Activated T-helper 9 cell treated with anti-CD3 and anti-CD28 coated beads, Interleukin-2, amount 50 U/mL, for 16 hours (primary cell): Measurements from ENCODE around the gene ESM1.

Source experiments
- DNase-seq: peaks from one replicate; pipeline ENCODE4 v3.0.0-alpha.2; 2020; ENCODE audit warnings: low read depth

Gene ESM1

GRCh38 chr5:54981928-54982327 lies 3.5 kb downstream of the ESM1 start:
- DNase-seq, result no peak

DNA sequence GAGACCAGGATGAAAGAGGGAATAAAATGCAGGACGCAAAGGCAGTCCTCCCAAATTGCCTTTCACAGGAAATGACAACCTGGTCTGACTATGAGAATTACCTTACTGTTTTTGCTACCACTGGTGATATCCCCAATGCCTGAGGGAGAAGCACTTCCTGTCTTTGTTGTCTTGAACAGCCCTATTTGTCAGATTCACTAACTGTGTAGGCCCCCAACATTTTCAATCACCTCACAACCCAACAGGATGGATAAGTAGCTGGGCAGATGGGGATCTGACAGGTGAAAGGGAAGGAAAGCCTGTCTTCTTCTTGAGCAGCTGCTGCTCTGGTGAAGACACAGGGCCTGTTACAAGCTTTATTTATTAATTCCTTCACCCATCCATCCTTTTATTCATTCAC lies 9.7 kb downstream of the ESM1 start:
- no peak for DNase-seq

DNA sequence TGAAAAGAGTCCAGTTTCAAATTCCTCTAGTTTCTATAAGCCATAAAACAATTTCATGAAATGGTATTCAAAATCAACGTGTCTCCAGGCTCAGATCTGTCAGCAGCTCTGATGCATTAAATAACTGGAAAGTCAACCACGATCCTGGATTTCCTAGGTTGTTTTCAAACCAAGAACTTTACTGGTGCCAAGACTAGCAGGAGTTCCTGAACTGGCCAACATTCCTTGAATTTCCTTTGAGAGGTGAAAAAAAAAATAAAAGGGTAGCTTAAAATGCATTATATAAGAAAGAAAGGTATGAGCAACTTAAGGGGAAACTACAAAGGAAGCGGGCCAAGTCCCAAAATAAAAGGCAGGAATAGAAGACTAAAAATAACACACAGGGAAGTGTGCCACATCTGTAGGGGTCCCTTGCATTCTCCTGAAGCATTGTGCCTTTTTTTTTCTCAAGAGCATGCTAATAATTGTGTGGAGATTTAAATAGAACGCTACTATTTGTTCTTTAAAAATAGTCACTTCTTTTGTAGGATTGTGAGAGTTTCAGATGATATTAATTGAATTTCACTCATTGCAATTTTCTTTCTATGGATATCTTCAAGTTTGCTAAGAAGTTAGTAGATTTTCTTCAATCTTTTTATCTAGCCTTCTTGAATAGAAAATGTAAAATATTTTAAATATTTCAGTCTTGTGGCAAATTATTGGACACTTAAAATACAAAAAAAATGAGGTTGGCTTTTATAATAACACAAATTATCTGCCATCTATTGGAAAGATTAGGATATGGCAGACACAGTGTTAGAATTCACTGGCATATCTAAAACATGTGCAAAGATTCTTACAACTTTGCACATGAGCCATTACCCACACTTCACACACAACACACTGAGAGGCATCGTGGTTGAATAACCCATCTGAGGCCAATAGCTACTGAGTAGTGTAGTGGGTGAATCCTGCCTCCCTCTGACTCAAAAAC lies 15.3 kb downstream of the ESM1 start:
- no peak for DNase-seq

DNA sequence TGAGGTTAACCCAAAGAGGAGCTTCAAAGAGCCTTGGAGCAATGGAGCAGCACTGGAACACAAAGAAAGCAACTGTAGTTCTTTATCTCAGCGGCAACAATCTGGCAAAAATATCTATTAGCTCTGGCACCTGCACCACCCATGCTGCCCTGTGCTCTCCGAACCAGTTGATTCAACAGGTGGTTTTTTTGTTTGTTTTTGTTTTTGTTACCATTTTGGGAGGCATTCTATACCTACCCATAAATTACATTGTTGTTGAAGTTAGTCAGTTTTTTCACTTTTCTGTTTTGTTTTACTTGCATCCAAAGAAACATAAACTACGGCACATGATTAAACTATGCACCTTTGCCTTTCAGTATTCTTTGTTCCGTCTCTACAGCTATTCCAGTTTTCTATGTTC lies 16.2 kb downstream of the ESM1 start:
- no peak for DNase-seq

DNA sequence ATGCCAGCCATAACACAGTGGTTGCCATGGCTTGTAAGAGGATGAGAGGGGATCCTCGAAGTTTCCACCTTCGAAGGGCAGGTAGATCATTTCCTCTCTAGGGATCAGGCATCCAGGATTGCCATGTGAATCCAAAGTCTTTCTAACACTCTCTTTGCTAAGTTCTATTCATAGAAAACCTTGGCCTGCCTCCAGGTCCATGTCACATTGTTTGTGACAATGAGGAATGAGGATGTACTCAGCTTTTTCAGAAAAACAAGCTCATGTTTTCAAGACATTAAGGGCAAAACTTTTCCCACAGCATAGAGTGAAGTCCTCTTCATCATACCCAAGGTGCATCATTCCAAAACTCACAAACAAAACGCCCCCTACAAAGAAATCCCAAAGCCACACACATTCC lies 19.6 kb downstream of the ESM1 start:
- no peak for DNase-seq

DNA sequence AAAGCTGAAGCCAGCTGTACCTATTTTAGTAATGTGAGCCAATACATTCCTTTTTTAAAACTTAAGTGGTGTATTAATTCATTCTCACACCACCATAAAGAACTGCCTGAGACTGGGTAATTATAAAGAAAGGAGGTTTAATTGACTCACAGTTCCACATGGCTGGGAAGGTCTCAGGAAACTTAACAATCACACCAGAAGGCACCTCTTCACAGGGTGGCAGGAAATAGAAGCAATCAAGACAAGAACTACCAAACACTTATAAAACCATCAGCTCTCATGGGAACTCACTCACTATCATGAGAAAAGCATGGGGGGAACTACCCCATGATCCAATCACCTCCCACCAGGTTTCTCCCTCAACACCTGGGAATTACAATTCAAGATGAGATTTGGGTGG lies 21.0 kb downstream of the ESM1 start:
- no peak for DNase-seq

GRCh38 chr5:54959673-54960418 lies 25.5 kb downstream of the ESM1 start:
- no peak for DNase-seq

DNA sequence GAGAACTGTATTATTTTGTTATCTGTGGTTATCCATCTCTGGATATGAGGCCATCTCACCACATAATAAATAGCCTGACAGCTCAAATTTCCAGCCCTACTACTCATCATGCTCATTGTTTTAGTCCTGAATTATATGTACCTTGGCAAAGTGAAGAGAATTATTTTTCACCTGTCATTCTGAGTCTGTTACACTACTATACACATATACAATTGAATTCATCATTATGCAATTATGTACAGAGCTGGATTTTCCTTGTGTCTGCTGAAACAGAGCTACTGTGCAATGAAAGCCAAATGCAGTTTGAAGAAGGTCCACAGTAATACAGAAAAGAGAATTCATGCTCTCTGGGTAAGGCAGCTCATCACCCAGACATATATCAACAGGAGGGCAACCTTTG lies 28.5 kb downstream of the ESM1 start:
- DNase-seq, result no peak

GRCh38 chr5:54947187-54947586 lies 38.2 kb downstream of the ESM1 start:
- no peak for DNase-seq

DNA sequence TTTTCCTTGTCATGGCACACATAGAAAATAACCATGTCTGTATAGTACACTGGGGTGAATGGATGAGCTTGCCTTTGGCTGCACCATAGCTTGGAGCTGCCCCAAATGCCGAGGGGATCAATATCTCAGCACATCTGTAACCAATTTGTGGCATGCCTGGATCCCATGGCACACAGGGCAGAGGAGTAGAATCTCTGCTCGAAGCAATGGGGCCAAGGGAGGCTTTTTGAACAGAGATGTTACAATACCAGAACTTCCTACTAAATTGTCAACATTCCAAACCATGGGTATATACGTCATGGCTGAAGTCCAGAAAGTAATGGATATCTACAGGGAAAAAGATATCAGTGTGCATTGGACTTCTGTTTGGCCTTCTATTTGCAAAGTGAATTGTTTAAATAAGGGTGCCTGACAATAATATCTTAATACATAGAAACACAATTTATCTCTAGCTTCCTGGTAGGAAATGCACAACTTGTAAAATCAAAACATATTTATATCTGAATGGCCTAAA lies 39.0 kb downstream of the ESM1 start:
- no peak for DNase-seq

DNA sequence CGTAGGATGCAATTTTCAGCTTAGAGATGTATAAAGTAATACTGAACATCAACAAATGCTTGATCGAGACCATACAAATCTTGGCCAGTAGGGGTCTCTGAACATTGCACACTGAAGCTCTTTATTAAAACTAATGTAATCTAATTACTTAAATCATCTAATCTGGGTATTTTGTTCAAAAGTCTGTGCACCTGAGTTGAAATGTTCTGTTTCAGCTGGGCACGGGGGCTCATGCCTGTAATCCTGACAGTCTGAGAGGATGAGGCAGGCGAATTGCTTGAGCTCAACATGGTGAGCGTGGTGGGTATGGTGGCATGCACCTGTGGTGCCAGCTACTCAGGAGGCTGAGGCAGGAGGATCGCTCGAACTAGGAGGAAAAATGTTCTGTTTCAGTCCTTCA lies 41.0 kb downstream of the ESM1 start:
- no peak for DNase-seq

DNA sequence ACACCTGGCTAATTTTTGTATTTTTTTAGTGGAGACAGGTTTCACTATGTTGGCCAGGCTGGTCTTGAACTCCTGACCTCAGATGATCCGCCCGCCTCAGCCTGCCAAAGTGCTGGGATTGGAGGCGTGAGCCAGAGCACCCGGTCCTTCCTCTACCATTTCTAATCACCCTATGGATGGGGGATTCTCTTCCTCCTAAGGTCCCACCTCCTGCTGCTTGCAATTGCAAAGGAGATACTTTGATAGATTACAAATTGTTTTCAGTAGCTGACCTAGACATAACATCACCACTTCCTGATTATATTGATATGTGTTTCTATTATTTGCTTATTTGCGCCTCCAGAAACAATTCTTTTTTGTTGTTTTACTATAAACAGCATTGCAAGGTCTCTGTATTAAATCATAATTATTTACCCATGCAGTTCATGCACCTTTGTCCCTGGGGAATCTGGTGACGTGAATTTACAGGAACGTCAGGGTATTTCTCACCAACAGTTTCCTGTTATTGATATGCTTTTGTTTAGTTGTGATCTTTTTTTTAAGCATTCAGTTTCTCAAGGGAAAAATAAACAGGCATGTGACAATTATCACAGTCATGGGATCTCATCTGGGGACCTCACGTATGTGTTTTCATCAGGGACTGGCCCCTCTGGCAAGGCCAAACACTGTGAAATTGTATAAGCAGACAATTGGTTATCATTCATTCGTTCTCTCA lies 43.2 kb downstream of the ESM1 start:
- DNase-seq, result no peak

- no peak for DNase-seq
These were observed 49.2 kb downstream of the ESM1 start for GRCh38 chr5:54936201-54936600.

DNA sequence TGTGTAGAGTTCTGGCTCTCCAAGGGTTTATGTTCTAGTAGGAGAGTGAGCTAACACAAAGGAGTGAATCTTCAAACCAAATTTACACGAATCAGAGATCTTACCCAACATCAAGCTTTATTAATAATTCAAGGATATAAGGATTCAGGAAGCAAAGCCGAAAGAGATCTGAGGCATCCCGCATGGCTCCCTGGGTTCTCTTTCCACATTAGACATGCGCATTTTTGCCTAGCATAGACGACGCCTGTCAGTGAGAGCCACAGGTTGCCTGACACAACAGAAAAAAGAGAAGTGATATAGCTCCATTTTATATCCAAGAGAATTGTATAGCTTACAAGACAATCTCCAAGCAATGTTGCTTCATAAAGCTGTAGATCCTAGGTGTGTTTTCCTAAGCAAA lies 52.6 kb downstream of the ESM1 start:
- no peak for DNase-seq

- no peak for DNase-seq
These were observed 54.7 kb downstream of the ESM1 start for GRCh38 chr5:54930736-54931135.
